Brain pericyte (primary cell): ENCODE results near the gene TIAM2.

ENCODE experiments used
- DNase-seq: peaks from one replicate; pipeline ENCODE4 v3.0.0-alpha.2; 2012; ENCODE audit warnings: low read depth, low spot score

Gene TIAM2

GRCh38 chr6:155061381-155061780 is 66.3 kb downstream of the TIAM2 start:
- no peak for DNase-seq

GRCh38 chr6:155062866-155063341 is 67.8 kb downstream of the TIAM2 start:
- DNase-seq = peak; percentile 15

- DNase-seq = no peak
Observed at GRCh38 chr6:155064303-155064702, 69.2 kb downstream of the TIAM2 start.

- no peak for DNase-seq
Observed at GRCh38 chr6:155066361-155066760, 71.2 kb downstream of the TIAM2 start.

- DNase-seq = no peak
Observed at GRCh38 chr6:155066921-155067680, 72.0 kb downstream of the TIAM2 start.

GRCh38 chr6:155067956-155068615 is 73.0 kb downstream of the TIAM2 start:
- DNase-seq = no peak

- DNase-seq = no peak
Observed at GRCh38 chr6:155069543-155069942, 74.4 kb downstream of the TIAM2 start.

- DNase-seq = no peak
Observed at GRCh38 chr6:155075930-155076695, 81.0 kb downstream of the TIAM2 start.

- DNase-seq = no peak
Observed at GRCh38 chr6:155077331-155077730, 82.2 kb downstream of the TIAM2 start.

GRCh38 chr6:155077784-155078183 is 82.7 kb downstream of the TIAM2 start:
- DNase-seq = no peak

- DNase-seq = no peak
Observed at GRCh38 chr6:155078331-155078745, 83.2 kb downstream of the TIAM2 start.

- DNase-seq = no peak
Observed at GRCh38 chr6:155079985-155080452, 84.9 kb downstream of the TIAM2 start.

GRCh38 chr6:155080881-155081845 is 86.0 kb downstream of the TIAM2 start:
- no peak for DNase-seq

GRCh38 chr6:155084431-155085123 is 89.5 kb downstream of the TIAM2 start:
- DNase-seq = no peak

GRCh38 chr6:155085582-155086257 is 90.6 kb downstream of the TIAM2 start:
- no peak for DNase-seq

- DNase-seq = no peak
Observed at GRCh38 chr6:155088856-155089255, 93.7 kb downstream of the TIAM2 start.

- DNase-seq = no peak
Observed at GRCh38 chr6:155089746-155090145, 94.6 kb downstream of the TIAM2 start.

GRCh38 chr6:155090166-155090565 is 95.1 kb downstream of the TIAM2 start:
- no peak for DNase-seq

- no peak for DNase-seq
Observed at GRCh38 chr6:155091756-155092155, 96.6 kb downstream of the TIAM2 start.

GRCh38 chr6:155093430-155093829 is 98.3 kb downstream of the TIAM2 start:
- DNase-seq = no peak
